ENCODE data around the gene RTKN2. TPM values are rescaled to one million over a fixed set of nuclear protein-coding genes. Genes with fewer than 3 reads are reported as not detected.
"Not testable (repeated sequence)": the region's sequence is repeated elsewhere in the genome, so short reads cannot be mapped to it uniquely, and the experiment has no call there.

Gene RTKN2
- total RNA-seq, 2 donors from 2014 or later = 3.8 to 8.1 TPM

- H3K36me3 Mint-ChIP-seq (ENCODE audit: low read depth) = no peaks in the 10 kb centered on the region
- ATAC-seq (no peak), DNase-seq (no peak)
- peaks cover 13% of the 10 kb centered on the region for H3K4me1 Mint-ChIP-seq
- H3K27me3 Mint-ChIP-seq = no peaks in the 10 kb centered on the region
- no peak overlapping the region for H3K4me3 Mint-ChIP-seq
- no peak overlapping the region for H3K27ac Mint-ChIP-seq
- no peaks in the 10 kb centered on the region for H3K9me3 ChIP-seq (ENCODE audit: control insufficient read depth, low read length, poor library complexity, severe bottlenecking)
Measured at GRCh38 chr10:62249957-62250356, 18.7 kb downstream of the RTKN2 start.

- Mint-ChIP-seq H3K4me3 (no peak overlapping the region), H3K27ac (no peak overlapping the region)
- H3K9me3 ChIP-seq (ENCODE audit: control insufficient read depth, low read length, poor library complexity, severe bottlenecking) = no peaks in the 10 kb centered on the region
Measured at GRCh38 chr10:62248465-62248864, 20.2 kb downstream of the RTKN2 start.

DNA sequence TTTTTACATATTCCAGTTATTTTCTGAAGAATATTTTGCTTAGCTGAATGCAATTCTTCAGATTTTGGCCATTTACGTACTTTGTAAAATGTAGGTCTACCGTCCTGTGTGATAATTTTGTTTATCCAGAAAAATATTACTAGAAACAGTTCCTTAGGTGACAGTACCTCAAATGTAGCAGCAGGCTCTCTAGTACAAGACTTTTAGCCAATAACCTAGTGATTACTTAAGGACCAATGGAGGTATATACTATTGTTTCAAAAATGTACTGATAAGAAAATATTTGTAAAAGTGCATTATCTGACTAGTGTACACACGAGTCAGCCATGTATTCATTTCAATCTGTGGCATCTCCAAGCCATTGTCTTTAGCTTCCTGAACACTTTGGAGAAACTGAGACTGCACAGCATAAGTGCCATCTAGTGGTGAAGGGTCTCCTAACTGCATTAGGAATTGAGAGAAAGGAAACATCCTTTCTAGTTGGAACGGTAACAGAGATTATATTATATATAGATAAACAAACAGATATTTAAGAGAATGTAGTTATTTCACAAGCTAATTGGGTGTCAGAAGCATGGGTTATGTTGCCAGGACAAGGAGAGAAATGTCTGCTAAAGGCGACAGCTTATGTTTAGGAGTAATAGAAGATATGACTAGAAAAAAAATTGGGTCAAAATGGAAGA is 23.7 kb downstream of the RTKN2 start:
- Mint-ChIP-seq H3K4me1 (peaks cover 15% of the 10 kb centered on the region), H3K27ac (no peak overlapping the region), H3K4me3 (no peak overlapping the region), H3K36me3 (ENCODE audit: low read depth) (no peaks in the 10 kb centered on the region), H3K27me3 (no peaks in the 10 kb centered on the region)
- DNase-seq = peak in 1 of 3 donors; percentile 11
- H3K9me3 ChIP-seq (ENCODE audit: control insufficient read depth, low read length, poor library complexity, severe bottlenecking) = no peaks in the 10 kb centered on the region
- peak; percentile 88 for ATAC-seq

More at GRCh38 chr10:62248465-62248864, 20.2 kb downstream of the RTKN2 start:
- Mint-ChIP-seq H3K27me3 (no peaks in the 10 kb centered on the region), H3K4me1 (peaks cover 18% of the 10 kb centered on the region), H3K36me3 (ENCODE audit: low read depth) (no peaks in the 10 kb centered on the region)
- DNase-seq (no peak), ATAC-seq (no peak)

DNA sequence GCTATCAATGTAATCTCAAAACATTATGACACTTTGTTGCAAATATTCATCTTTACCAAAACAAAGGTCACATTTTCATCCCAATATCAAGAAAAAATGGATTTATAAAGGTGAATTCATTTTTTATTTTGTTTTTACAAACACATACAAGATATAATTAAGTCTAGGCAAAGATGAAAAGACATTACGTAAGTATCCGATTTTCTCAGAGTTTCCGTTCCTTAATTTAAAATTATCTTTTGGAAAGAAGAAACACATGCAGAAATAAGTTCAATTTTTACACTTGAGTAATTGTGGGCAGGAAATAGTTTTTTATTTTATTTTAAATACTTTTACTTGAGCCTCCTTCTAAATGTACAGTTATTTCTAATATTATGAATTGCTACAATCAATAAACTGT is 24.6 kb downstream of the RTKN2 start:
- no peak for DNase-seq
- no peak overlapping the region for H3K4me3 Mint-ChIP-seq
- H3K27me3 Mint-ChIP-seq = no peaks in the 10 kb centered on the region
- H3K36me3 Mint-ChIP-seq (ENCODE audit: low read depth) = no peaks in the 10 kb centered on the region
- no peaks in the 10 kb centered on the region for H3K9me3 ChIP-seq (ENCODE audit: control insufficient read depth, low read length, poor library complexity, severe bottlenecking)
- ATAC-seq = no peak
- H3K27ac Mint-ChIP-seq = peak overlapping the region; percentile 81
- peaks cover 16% of the 10 kb centered on the region for H3K4me1 Mint-ChIP-seq

- DNase-seq = no peak
- peaks cover 16% of the 10 kb centered on the region for H3K4me1 Mint-ChIP-seq
- H3K27me3 Mint-ChIP-seq = no peaks in the 10 kb centered on the region
- H3K36me3 Mint-ChIP-seq (ENCODE audit: low read depth) = no peaks in the 10 kb centered on the region
- H3K9me3 ChIP-seq (ENCODE audit: control insufficient read depth, low read length, poor library complexity, severe bottlenecking) = no peaks in the 10 kb centered on the region
- peak overlapping the region; percentile 26 for H3K4me3 Mint-ChIP-seq
- ATAC-seq = no peak
- H3K27ac Mint-ChIP-seq = peak overlapping the region; percentile 81
Measured at GRCh38 chr10:62243647-62243997, 25.0 kb downstream of the RTKN2 start.

GRCh38 chr10:62242965-62243646 is 25.5 kb downstream of the RTKN2 start:
- ATAC-seq; H3K9me3 ChIP-seq (ENCODE audit: control insufficient read depth, low read length, poor library complexity, severe bottlenecking); H3K36me3 Mint-ChIP-seq (ENCODE audit: low read depth); DNase-seq; H3K27me3 Mint-ChIP-seq: not testable (repeated sequence)
- H3K27ac Mint-ChIP-seq = peak overlapping the region; percentile 81
- H3K4me1 Mint-ChIP-seq = peaks cover 16% of the 10 kb centered on the region
- H3K4me3 Mint-ChIP-seq = peak overlapping the region; percentile 26

DNA sequence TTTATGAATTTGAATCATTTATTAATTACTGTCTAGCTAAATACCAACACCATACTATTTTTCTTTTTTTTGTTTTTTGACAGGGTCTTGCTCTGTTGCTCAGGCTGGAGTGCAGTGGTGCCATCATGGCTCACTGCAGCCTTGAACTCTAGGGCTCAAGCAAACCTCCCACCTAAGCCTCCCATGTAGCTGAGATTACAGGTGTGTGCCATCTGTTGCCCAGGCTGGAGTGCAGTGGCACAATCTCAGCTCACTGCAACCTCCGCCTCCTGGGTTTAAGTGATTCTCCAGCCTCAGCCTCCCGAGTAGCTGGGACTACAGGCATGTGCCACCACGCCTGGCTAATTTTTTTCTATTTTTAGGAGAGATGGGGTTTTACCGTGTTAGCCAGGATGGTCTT is 27.1 kb downstream of the RTKN2 start:
- H3K27ac Mint-ChIP-seq = peak overlapping the region; percentile 29
- not testable (repeated sequence) for H3K9me3 ChIP-seq (ENCODE audit: control insufficient read depth, low read length, poor library complexity, severe bottlenecking); H3K27me3 Mint-ChIP-seq; H3K36me3 Mint-ChIP-seq (ENCODE audit: low read depth); H3K4me3 Mint-ChIP-seq; DNase-seq; ATAC-seq
- H3K4me1 Mint-ChIP-seq = peaks cover 19% of the 10 kb centered on the region

- Mint-ChIP-seq H3K4me3 (no peak overlapping the region), H3K36me3 (ENCODE audit: low read depth) (peaks cover 3% of the 10 kb centered on the region), H3K4me1 (peaks cover 14% of the 10 kb centered on the region), H3K27me3 (no peaks in the 10 kb centered on the region), H3K27ac (peak overlapping the region; percentile 66)
- DNase-seq (no peak), ATAC-seq (peak; percentile 47)
- H3K9me3 ChIP-seq (ENCODE audit: control insufficient read depth, low read length, poor library complexity, severe bottlenecking) = no peaks in the 10 kb centered on the region
Measured at GRCh38 chr10:62239994-62240393, 28.6 kb downstream of the RTKN2 start.

GRCh38 chr10:62238880-62239279 is 29.8 kb downstream of the RTKN2 start:
- Mint-ChIP-seq H3K27ac (peak overlapping the region; percentile 11), H3K4me3 (no peak overlapping the region), H3K4me1 (peaks cover 21% of the 10 kb centered on the region), H3K36me3 (ENCODE audit: low read depth) (peaks cover 3% of the 10 kb centered on the region), H3K27me3 (no peaks in the 10 kb centered on the region)
- H3K9me3 ChIP-seq (ENCODE audit: control insufficient read depth, low read length, poor library complexity, severe bottlenecking) = no peaks in the 10 kb centered on the region
- DNase-seq (no peak), ATAC-seq (no peak)

DNA sequence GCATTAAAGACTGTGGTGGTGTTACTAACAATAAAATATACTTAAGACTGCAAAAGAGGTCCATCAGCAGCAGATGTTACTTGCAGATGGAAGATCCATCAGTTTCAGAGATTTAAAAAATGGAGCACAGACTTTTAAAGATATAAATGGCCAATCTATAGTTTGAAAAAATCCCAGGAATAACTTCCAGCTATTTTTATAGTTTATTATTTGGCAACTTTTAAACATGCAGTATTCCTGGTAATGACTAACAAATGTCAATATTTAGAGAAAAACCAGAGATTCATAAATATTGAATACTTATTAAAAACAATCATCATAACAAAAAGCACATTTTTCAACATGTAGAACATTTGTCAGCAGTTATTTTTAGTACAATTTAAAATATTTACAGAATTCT is 30.7 kb downstream of the RTKN2 start:
- H3K4me3 Mint-ChIP-seq = no peak overlapping the region
- H3K9me3 ChIP-seq (ENCODE audit: control insufficient read depth, low read length, poor library complexity, severe bottlenecking) = no peaks in the 10 kb centered on the region
- ATAC-seq (no peak), DNase-seq (no peak)
- H3K27ac Mint-ChIP-seq = no peak overlapping the region
- H3K4me1 Mint-ChIP-seq = peaks cover 18% of the 10 kb centered on the region
- no peaks in the 10 kb centered on the region for H3K27me3 Mint-ChIP-seq
- peaks cover 3% of the 10 kb centered on the region for H3K36me3 Mint-ChIP-seq (ENCODE audit: low read depth)

- Mint-ChIP-seq H3K4me3 (no peak overlapping the region), H3K27me3 (no peaks in the 10 kb centered on the region), H3K36me3 (ENCODE audit: low read depth) (peaks cover 3% of the 10 kb centered on the region), H3K27ac (no peak overlapping the region), H3K4me1 (peaks cover 18% of the 10 kb centered on the region)
- DNase-seq = no peak
- no peak for ATAC-seq
- no peaks in the 10 kb centered on the region for H3K9me3 ChIP-seq (ENCODE audit: control insufficient read depth, low read length, poor library complexity, severe bottlenecking)
Measured at GRCh38 chr10:62237506-62237905, 31.1 kb downstream of the RTKN2 start.

- Mint-ChIP-seq H3K4me3 (peak overlapping the region; percentile 25), H3K27ac (peak overlapping the region; percentile 39), H3K36me3 (ENCODE audit: low read depth) (peaks cover 3% of the 10 kb centered on the region), H3K27me3 (no peaks in the 10 kb centered on the region), H3K4me1 (peaks cover 15% of the 10 kb centered on the region)
- no peak for ATAC-seq
- DNase-seq = no peak
- no peaks in the 10 kb centered on the region for H3K9me3 ChIP-seq (ENCODE audit: control insufficient read depth, low read length, poor library complexity, severe bottlenecking)
Measured at GRCh38 chr10:62234077-62234605, 34.5 kb downstream of the RTKN2 start.

DNA sequence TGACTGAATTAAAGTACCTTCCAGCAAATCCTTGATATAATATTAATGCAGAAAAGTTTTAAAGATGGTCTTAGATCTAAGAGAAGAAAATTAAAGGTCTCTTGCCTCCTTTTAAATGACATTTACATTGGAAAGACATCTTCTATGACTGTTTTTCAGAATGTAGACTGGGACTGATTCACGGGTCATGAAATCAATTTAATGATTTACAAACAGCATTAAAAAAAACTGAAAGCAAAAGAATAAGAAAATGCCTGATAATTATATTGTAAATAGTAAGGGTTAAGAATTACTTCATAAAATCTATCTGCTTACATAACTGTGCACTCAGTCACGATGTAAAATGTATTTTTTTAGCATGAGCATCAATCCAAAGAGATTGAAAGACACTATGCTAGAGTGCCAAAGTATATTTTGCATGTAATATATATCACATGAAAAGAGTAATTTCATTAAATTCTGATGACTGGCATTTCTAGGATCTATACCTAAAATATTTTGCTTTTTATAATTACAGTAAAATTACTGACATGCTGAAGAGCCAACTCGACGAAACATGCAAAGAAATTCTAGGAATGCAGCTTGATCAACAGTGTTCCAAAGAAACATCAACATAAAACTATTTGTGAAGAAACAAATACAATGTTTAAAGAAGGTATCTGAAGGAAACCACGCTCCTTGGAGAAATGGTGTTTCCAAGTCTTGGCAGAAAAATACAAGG is 35.1 kb downstream of the RTKN2 start:
- Mint-ChIP-seq H3K36me3 (ENCODE audit: low read depth) (peaks cover 3% of the 10 kb centered on the region), H3K27me3 (no peaks in the 10 kb centered on the region), H3K27ac (no peak overlapping the region), H3K4me1 (peaks cover 15% of the 10 kb centered on the region), H3K4me3 (no peak overlapping the region)
- no peak for DNase-seq
- H3K9me3 ChIP-seq (ENCODE audit: control insufficient read depth, low read length, poor library complexity, severe bottlenecking) = no peaks in the 10 kb centered on the region
- no peak for ATAC-seq
